NCI-H82 treated with DMSO at 0.1 percent for 48 hours (cell line): Measurements from ENCODE around the gene NT5E.

Source experiments
- DNase-seq: peaks from one replicate; lab custom pipeline; 2025; ENCODE audit not compliant: unreplicated experiment; lab: John Stamatoyannopoulos, UW

Gene NT5E

GRCh38 chr6:85421181-85421580, 28.7 kb upstream of the NT5E start:
- no peak for DNase-seq

GRCh38 chr6:85421972-85422371, 27.9 kb upstream of the NT5E start:
- no peak for DNase-seq

GRCh38 chr6:85422996-85423395, 26.9 kb upstream of the NT5E start:
- no peak for DNase-seq

GRCh38 chr6:85424981-85425380, 24.9 kb upstream of the NT5E start:
- DNase-seq, result no peak

GRCh38 chr6:85425997-85426396, 23.9 kb upstream of the NT5E start:
- no peak for DNase-seq

GRCh38 chr6:85428486-85428885, 21.4 kb upstream of the NT5E start:
- no peak for DNase-seq

GRCh38 chr6:85429346-85429745, 20.5 kb upstream of the NT5E start:
- no peak for DNase-seq

GRCh38 chr6:85431271-85431670, 18.6 kb upstream of the NT5E start:
- no peak for DNase-seq

- no peak for DNase-seq
Observed at GRCh38 chr6:85432554-85432953, 17.3 kb upstream of the NT5E start.

GRCh38 chr6:85435851-85436250, 14.0 kb upstream of the NT5E start:
- DNase-seq, result no peak

GRCh38 chr6:85436411-85436810, 13.5 kb upstream of the NT5E start:
- no peak for DNase-seq

- no peak for DNase-seq
Observed at GRCh38 chr6:85436939-85437495, 12.9 kb upstream of the NT5E start.

GRCh38 chr6:85443349-85444117, 6.3 kb upstream of the NT5E start:
- DNase-seq, result no peak

GRCh38 chr6:85449388-85449817, 480 bp upstream of the NT5E start:
- no peak for DNase-seq

GRCh38 chr6:85451565-85452306, 1.9 kb downstream of the NT5E start:
- no peak for DNase-seq

- no peak for DNase-seq
Observed at GRCh38 chr6:85452441-85452881, 2.6 kb downstream of the NT5E start.

- no peak for DNase-seq
Observed at GRCh38 chr6:85453052-85453451, 3.2 kb downstream of the NT5E start.

- DNase-seq, result no peak
Observed at GRCh38 chr6:85453490-85453889, 3.6 kb downstream of the NT5E start.

GRCh38 chr6:85455471-85456026, 5.7 kb downstream of the NT5E start:
- DNase-seq, result no peak

- no peak for DNase-seq
Observed at GRCh38 chr6:85456782-85457181, 6.9 kb downstream of the NT5E start.

GRCh38 chr6:85458184-85458583, 8.3 kb downstream of the NT5E start:
- no peak for DNase-seq

- no peak for DNase-seq
Observed at GRCh38 chr6:85458782-85459181, 8.9 kb downstream of the NT5E start.
